Measurements from ENCODE around the gene MALSU1.

DNA sequence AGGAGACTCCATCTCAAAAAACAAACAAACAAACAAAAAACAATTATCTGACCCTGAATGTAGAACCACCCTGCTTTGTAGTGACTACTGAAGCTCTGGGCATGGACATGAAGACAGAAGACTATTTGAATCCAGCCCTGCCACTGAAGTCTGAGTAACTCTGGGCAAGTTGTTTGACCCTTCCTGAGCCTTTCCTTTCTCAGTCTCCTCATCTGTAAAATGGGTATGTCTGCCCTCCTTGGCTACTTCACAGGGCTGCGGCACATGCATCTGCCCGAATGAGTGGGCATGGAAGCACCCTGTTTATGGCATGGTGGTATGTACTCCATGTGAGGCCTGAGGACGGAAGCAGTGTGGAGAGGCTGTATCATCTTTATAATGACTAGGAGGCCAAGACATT, 22.2 kb upstream of the MALSU1 start:
- TF ChIP-seq POLR2A (IDR thresholded peaks at IDR 0.05), result no peak
- TF ChIP-seq POLR2AphosphoS5 (IDR thresholded peaks at IDR 0.05), result no peak
